Panc1 (cell line): ENCODE data around the gene DAPK1.

Experiments
- CTCF ChIP-seq: fragments of 450-650 bp; IDR thresholded peaks from 2 replicates; pipeline ENCODE4 v1.5.1; 2017; ENCODE audit warnings: mild to moderate bottlenecking
- POLR2AphosphoS5 ChIP-seq: IDR thresholded peaks from 2 replicates; pipeline ENCODE4 v1.6.1; 2012; ENCODE audit warnings: mild to moderate bottlenecking, low read depth, low read length, moderate library complexity
- TCF7L2 ChIP-seq: IDR thresholded peaks from 2 replicates; pipeline ENCODE4 v1.6.1; 2011; ENCODE audit warnings: mild to moderate bottlenecking, low read depth, low read length, inconsistent platforms

- no peak for TF ChIP-seq TCF7L2
- no peak for TF ChIP-seq POLR2AphosphoS5
- TF ChIP-seq CTCF, result no peak
These were observed 2.6 kb upstream of the DAPK1 start for GRCh38 chr9:87494970-87495471.
